Stimulated activated naive CD8-positive, alpha-beta T cell treated with anti-CD3 and anti-CD28 coated beads, Interleukin-15, Interleukin-2, amounts not matched to agents 100 U/mL and 50 U/mL, for 24 hours (primary cell): Measurements from ENCODE around the gene HBA1.
A peak's percentile ranks its signal among the peaks of the same experiment; 100 is the strongest.
"Not testable (repeated sequence)": the region's sequence is repeated elsewhere in the genome, so short reads cannot be mapped to it uniquely, and the experiment has no call there.

Experiments
- ATAC-seq: fragments of 150-1000 bp; cut with Tn5 transposase; one replicate; pipeline ENCODE4 v1.10.0; 2021
- DNase-seq: peaks from one replicate; pipeline ENCODE4 v3.0.0; 2021

The HBA1 gene

GRCh38 chr16:176477-177382, at the start of gene HBA1:
TSS of gene HBA1 (plus strand) at chr16:176680. CDS start at chr16:176717, 37 bp downstream.
- not testable (repeated sequence) for ATAC-seq, DNase-seq

- DNase-seq (no peak), ATAC-seq (peak; percentile 62)
These were observed 47.4 kb upstream of the HBA1 start for GRCh38 chr16:129075-129474.

GRCh38 chr16:130533-131173, 45.8 kb upstream of the HBA1 start:
- DNase-seq (no peak), ATAC-seq (no peak)

GRCh38 chr16:132120-132519, 44.4 kb upstream of the HBA1 start:
- ATAC-seq (no peak), DNase-seq (no peak)

- ATAC-seq (no peak), DNase-seq (no peak)
These were observed 42.8 kb upstream of the HBA1 start for GRCh38 chr16:133716-134115.

- peak; percentile 38 for DNase-seq
- peak; percentile 6 for ATAC-seq
These were observed 38.4 kb upstream of the HBA1 start for GRCh38 chr16:138049-138417.

- no peak for ATAC-seq
- no peak for DNase-seq
These were observed 36.2 kb upstream of the HBA1 start for GRCh38 chr16:140175-140857.

GRCh38 chr16:142405-142967, 34.0 kb upstream of the HBA1 start:
- ATAC-seq (no peak), DNase-seq (no peak)

- DNase-seq, result no peak
These were observed 33.4 kb upstream of the HBA1 start for GRCh38 chr16:143047-143446.

GRCh38 chr16:143456-143855, 33.0 kb upstream of the HBA1 start:
- DNase-seq (no peak), ATAC-seq (no peak)

More at GRCh38 chr16:143047-143446, 33.4 kb upstream of the HBA1 start:
- no peak for ATAC-seq

GRCh38 chr16:144797-145252, 31.7 kb upstream of the HBA1 start:
- DNase-seq, result no peak
- no peak for ATAC-seq

GRCh38 chr16:146646-147045, 29.8 kb upstream of the HBA1 start:
- DNase-seq (no peak), ATAC-seq (no peak)

GRCh38 chr16:149024-149660, 27.3 kb upstream of the HBA1 start:
- no peak for DNase-seq
- no peak for ATAC-seq

- peak; percentile 30 for ATAC-seq
- no peak for DNase-seq
These were observed 24.0 kb upstream of the HBA1 start, which contains the start of gene HBZ for GRCh38 chr16:152141-153128. TSS of gene HBZ (plus strand) at chr16:152644. CDS start at chr16:152910, 266 bp downstream.

- not testable (repeated sequence) for DNase-seq, ATAC-seq
These were observed 23.4 kb upstream of the HBA1 start for GRCh38 chr16:153129-153521.

GRCh38 chr16:153550-154216, 22.8 kb upstream of the HBA1 start:
- not testable (repeated sequence) for DNase-seq
- ATAC-seq, result peak; percentile 38

- no peak for ATAC-seq
- DNase-seq, result peak; percentile 24
These were observed 22.1 kb upstream of the HBA1 start for GRCh38 chr16:154217-155030.

- ATAC-seq (no peak), DNase-seq (no peak)
These were observed 21.5 kb upstream of the HBA1 start for GRCh38 chr16:155031-155398.
